Subcutaneous adipose tissue (tissue), 4 donors: ENCODE data around the gene RANBP3. TPM values are rescaled to one million over a fixed set of nuclear protein-coding genes. Genes with fewer than 3 reads are reported as not detected.

Experiments used
- total RNA-seq, 4 donors: library from RNA; depleted of rRNA; stranded (reverse); fragments of >200 nt; gene quantifications; one replicate each; pipeline ENCODE4 v1.1.0, GENCODE V29; 2016
- TF ChIP-seq, protein P1 (sequence below): fragments of 450-650 bp; IDR thresholded peaks from one replicate; pipeline ENCODE4 v1.5.1; 2016; ENCODE audit warnings: low read depth, mild to moderate bottlenecking, control low read depth, antibody characterized with exemption, moderate library complexity

The RANBP3 gene
- total RNA-seq, 4 donors from 2014 or later = 28.8 to 84.2 (median 57.7) TPM

DNA sequence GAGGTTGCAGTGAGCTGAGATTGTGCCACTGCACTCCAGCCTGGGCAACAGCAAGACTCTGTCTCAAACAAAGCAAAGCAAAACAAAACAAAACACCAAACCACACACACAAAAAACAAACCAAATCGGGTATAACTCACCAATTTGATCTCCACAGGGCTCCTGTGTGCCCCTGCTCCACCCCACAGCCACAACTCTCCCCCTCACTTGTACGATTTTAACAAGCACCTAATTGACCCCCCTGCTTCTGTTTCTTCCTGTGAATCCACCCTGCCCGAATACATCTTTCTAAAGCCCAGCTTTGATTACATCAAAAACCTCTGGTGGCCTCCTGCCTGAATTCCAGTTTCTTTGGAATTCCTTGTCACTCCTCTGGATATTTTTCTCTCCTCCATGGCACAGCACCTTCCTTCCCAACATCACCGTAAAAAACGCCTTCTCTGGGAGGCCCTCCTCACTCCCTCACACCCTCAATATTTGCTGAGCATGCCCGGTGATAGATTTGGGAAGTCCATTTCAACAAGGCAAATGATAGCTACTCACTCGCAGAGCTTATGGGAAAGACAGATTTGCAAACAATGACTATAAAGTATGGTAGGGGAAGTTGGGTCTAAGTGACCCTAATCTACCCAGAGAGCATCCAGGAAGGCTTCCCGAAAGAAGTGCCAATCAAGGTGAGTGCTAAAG is 11.6 kb upstream of the RANBP3 start:
- TF ChIP-seq, protein P1, sequence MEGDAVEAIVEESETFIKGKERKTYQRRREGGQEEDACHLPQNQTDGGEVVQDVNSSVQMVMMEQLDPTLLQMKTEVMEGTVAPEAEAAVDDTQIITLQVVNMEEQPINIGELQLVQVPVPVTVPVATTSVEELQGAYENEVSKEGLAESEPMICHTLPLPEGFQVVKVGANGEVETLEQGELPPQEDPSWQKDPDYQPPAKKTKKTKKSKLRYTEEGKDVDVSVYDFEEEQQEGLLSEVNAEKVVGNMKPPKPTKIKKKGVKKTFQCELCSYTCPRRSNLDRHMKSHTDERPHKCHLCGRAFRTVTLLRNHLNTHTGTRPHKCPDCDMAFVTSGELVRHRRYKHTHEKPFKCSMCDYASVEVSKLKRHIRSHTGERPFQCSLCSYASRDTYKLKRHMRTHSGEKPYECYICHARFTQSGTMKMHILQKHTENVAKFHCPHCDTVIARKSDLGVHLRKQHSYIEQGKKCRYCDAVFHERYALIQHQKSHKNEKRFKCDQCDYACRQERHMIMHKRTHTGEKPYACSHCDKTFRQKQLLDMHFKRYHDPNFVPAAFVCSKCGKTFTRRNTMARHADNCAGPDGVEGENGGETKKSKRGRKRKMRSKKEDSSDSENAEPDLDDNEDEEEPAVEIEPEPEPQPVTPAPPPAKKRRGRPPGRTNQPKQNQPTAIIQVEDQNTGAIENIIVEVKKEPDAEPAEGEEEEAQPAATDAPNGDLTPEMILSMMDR = no peak

DNA sequence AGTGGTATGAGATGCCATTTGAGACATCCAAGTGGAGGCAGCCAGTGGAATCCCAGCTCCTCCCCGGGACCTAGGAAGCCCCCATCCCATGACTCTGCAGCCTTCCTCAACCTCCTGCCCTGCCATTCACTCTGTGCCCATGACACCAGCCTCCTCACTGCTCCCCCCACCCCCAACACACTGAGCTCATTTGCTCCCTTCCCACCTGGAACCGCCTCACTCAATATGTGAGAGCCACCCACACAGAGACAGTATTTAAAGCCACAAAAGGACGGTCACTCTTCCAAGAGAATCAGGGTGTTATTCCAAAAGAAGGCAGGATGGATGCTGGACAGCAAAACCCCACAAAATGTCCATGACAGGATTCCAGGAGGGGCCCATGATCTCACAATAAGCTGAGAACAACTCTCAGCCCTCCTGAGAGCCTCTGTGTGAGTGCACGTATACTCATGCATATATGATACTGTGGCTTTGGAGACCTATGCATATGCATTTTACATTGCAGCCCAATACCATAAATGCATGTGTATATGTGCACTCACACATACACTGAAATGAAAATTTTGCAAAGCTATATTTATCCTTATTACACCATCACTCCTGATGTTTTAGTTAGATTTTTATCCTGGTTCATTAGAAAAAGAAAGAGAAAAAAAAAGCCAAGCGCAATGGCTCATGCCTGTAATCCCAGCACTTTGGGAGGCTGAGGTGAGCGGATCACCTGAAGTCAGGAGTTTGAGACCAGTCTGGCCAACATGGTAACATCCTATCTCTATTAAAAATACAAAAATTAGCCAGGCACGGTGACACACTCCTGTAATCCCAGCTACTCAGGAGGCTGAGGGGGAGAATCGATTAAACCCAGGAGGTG is 10.8 kb upstream of the RANBP3 start:
- TF ChIP-seq, protein P1 = no peak

DNA sequence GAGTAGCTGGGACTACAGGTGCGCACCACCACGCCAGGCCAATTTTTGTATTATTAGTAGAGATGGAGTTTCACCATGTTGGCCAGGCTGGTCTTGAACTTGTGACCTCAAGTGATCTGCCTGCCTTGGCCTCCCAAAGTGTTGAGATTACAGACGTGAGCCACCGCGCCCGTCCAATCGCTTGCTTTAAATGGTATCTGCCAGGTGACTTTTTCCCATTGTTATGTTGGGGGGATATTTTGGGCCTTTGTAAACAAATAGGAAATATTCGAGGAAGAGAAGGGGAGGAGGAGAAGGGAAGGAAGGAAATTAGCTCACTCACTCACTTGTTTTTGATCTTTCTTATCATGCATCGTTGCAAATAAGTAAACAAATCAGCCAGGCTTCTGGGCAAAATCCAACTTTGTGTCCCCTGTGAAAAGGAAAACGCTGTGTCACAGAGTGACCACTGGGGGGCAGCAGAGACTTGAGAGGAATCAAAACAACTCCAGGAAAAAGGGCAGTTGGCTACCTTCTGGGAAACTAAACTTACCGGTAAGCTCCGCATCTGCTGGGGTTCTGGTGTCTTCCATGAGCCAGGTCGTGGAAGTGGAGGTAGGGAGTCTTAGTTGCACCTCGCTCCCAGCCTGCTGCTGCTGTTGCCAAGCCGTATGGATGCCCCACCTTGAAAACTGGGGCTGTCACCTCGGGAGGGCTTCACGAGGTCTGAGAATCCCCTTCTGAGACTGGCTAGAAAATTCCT is 9.3 kb upstream of the RANBP3 start:
- TF ChIP-seq, protein P1 = no peak

DNA sequence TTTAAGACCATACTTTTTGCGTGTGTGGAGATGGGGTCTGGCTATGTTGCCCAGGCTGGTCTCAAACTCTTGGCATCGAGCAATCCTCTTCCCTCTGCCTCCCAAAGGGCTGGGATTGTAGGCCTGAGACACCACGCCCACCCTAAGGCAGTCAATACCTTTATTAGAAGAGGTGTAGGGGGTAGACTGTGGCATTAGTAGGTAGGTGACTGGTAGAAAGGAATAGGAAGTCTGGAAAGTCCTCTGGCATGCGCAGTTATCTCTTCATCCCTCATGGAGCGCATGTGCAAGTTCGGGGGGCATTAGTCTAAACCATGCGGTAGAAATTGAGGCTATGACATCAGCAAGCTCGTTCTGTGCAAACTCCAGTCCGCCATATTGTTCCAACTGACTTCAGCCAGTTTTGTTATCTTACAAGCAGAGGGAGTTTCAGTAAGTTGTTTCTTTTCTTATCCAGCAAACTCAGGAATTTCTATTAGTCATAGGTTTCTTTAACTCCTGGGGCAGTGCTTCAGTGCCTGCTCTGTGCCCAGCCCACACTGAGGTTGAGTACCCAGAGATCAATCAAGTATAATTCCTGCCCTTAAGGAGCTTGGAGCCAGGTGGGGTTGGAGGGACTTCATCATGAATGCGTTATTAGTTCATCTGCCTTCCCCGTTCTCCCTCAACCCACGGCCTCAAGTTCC is 7.3 kb upstream of the RANBP3 start:
- TF ChIP-seq, protein P1 = no peak

DNA sequence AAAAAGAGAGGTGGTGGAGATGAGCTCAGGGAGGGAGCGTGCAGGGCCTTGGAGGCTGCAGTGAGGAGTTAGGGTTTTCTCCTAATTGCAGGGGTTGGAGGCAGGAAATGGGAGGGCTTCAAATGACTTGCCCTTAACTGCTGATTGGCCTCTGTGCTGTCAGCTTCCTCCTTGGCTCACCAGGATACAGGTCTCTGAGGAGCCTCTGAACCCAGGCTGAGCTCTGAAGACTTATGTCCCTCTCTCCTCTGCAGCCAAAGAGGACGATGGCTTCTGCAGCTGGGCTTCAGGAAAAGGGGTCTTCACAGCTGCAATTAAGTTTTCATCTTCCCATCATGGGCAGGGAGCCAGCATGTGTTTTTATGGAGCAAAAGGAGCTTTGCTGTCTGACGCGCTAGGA is 6.7 kb upstream of the RANBP3 start:
- TF ChIP-seq, protein P1 = no peak

DNA sequence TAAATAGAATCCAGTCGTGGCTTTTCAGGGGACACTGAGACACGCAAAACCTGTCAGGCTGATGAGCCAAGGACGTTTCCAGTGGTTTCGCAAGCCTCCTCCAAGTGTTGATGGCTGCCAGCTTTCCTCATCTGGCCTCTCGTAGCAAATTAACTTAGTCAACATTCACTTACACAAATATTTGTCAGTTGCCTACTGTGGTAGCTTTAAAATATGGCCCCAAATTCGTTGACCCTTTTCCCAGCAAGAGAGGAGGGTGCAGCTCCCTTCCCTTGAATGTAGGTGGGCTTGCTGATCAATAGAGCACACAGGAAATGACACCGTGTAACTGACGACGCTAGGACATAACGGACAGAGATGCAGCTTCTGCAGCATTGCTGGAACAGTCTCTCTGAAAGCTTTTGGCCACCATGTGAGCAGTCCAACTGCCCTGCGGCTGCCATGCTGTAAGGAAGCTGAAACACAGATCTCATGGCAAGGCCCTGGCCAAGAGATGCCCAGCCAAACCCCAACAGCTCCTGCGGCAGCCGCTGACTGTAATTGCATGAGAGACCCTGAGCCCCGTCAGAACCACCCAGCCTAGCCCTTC is 5.5 kb upstream of the RANBP3 start:
- TF ChIP-seq, protein P1 = no peak
